T-helper 2 cell treated with Interferon-gamma antibody and Interleukin-4, amounts not matched to agents 5 μg/mL and 100 μg/mL, for 36 hours (primary cell): ENCODE measurements around the gene ITPR1.

Experiments used
- DNase-seq: peaks from one replicate; pipeline ENCODE4 v3.0.0; 2021; ENCODE audit warnings: low spot score
- H3K27ac Mint-ChIP-seq: one replicate; pipeline ENCODE4 v1.8.0; 2021; ENCODE audit warnings: mild to moderate bottlenecking, mixed read lengths
- H3K27me3 Mint-ChIP-seq: one replicate; pipeline ENCODE4 v1.8.0; 2021; ENCODE audit warnings: low read depth, mixed read lengths
- H3K36me3 Mint-ChIP-seq: one replicate; pipeline ENCODE4 v1.8.0; 2021; ENCODE audit warnings: low read depth, mixed read lengths
- H3K4me1 Mint-ChIP-seq: one replicate; pipeline ENCODE4 v1.8.0; 2021; ENCODE audit warnings: low read depth, mixed read lengths
- H3K4me3 Mint-ChIP-seq: one replicate; pipeline ENCODE4 v1.8.0; 2022; ENCODE audit warnings: mild to moderate bottlenecking, moderate library complexity, mixed read lengths
- H3K9me3 Mint-ChIP-seq: one replicate; pipeline ENCODE4 v1.8.0; 2021; ENCODE audit warnings: mixed read lengths

Gene ITPR1

GRCh38 chr3:4766716-4767499 lies 273.8 kb downstream of the ITPR1 start:
- Mint-ChIP-seq H3K9me3 (peaks cover 42% of the 10 kb centered on the region), H3K27me3 (no peaks in the 10 kb centered on the region), H3K27ac (no peak overlapping the region), H3K36me3 (peaks cover 67% of the 10 kb centered on the region), H3K4me1 (peaks cover 13% of the 10 kb centered on the region), H3K4me3 (no peak overlapping the region)
- DNase-seq = no peak

DNA sequence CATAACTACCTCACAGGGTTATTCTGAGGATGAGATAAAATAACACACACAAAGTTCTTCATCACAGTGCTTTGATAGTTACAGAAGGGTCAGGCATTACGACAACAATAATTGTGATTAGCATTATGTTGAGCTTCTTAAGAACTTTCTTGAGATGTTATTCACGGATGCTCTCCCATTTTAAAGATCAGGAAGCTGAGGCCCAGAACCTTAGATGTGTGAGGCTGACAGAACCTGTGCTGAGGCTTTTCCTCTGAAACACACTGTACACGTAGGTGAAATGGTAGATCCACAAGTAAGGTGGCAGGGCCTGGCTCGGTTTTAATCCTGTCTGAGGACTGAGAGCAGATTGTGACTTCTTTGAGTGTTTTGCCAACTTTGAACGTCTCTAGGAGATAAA lies 274.9 kb downstream of the ITPR1 start:
- no peak overlapping the region for H3K4me3 Mint-ChIP-seq
- H3K9me3 Mint-ChIP-seq = peaks cover 38% of the 10 kb centered on the region
- H3K27ac Mint-ChIP-seq = no peak overlapping the region
- H3K27me3 Mint-ChIP-seq = no peaks in the 10 kb centered on the region
- peaks cover 24% of the 10 kb centered on the region for H3K4me1 Mint-ChIP-seq
- H3K36me3 Mint-ChIP-seq = peaks cover 58% of the 10 kb centered on the region
- DNase-seq = no peak

DNA sequence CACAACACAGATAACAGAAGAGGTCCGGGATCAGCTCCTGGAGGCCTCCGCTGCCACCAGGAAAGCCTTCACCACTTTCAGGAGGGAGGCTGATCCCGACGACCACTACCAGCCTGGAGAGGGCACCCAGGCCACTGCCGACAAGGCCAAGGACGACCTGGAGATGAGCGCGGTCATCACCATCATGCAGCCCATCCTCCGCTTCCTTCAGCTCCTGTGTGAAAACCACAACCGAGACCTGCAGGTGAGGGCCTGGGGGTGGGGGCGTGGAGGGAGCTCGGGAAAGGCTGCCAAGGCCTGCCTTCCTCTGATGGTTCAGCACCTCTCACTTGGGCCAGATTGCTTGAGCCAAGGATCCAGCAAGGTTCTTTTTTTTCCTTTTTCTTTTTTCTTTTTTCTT lies 275.4 kb downstream of the ITPR1 start:
- no peak for DNase-seq
- Mint-ChIP-seq H3K27me3 (no peaks in the 10 kb centered on the region), H3K4me1 (peaks cover 29% of the 10 kb centered on the region), H3K27ac (no peak overlapping the region), H3K9me3 (peaks cover 34% of the 10 kb centered on the region), H3K4me3 (no peak overlapping the region), H3K36me3 (peaks cover 55% of the 10 kb centered on the region)

DNA sequence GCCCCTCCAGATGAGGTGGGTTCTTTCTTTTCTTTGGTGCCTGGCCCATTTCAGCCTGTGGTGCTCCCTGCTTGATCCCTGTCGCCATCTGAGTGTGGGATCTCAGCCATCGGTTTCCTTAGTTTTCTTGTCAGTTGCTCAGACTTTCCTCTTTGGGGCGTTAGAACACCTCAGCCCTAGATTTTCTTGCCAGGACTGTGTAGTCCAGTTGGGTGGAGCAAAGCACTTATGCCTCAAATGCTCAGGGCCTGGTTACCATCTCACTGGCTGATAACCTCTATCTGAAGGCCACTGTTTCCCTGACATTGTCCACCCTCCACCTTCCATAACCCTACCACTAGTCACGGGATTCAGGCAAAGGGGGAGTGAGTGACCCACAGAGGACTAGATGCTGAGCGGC lies 277.4 kb downstream of the ITPR1 start:
- no peaks in the 10 kb centered on the region for H3K27me3 Mint-ChIP-seq
- H3K27ac Mint-ChIP-seq = no peak overlapping the region
- no peak overlapping the region for H3K4me3 Mint-ChIP-seq
- peaks cover 49% of the 10 kb centered on the region for H3K36me3 Mint-ChIP-seq
- peaks cover 41% of the 10 kb centered on the region for H3K4me1 Mint-ChIP-seq
- no peak for DNase-seq
- H3K9me3 Mint-ChIP-seq = peaks cover 21% of the 10 kb centered on the region

GRCh38 chr3:4771243-4771642 lies 278.1 kb downstream of the ITPR1 start:
- Mint-ChIP-seq H3K9me3 (peaks cover 16% of the 10 kb centered on the region), H3K4me3 (no peak overlapping the region), H3K27ac (no peak overlapping the region), H3K27me3 (no peaks in the 10 kb centered on the region), H3K36me3 (peaks cover 47% of the 10 kb centered on the region), H3K4me1 (peaks cover 47% of the 10 kb centered on the region)
- no peak for DNase-seq

DNA sequence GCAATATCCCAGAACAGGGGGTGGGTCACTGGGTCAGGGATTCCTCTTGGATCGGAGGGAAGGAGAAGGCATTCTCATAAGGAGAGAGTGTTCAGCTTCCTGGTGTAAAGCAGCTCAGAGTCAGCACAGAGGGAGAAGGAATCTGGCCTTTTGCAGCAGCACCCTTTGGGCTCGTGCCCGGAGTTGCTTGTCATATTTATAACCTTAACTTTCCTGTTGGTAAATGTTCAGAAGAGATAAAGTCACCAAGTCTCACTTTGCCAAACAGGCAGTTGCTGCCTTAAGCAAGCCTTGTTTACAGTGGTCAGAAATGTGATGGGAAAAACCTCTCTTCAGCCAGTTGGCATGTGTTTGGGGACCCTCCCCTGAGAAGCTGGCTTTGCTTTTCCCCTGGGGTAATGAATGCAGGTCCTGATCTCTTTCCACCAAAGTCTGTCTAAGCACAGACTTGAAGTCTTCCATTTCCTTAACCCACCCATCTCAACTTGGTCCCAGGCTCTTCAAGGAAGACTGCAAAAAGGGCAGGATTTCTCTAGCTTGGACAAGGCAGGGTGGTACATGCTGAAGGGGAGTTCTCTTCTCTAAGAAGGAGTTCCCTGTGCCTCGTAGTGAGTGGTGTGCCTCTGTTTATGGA lies 279.1 kb downstream of the ITPR1 start:
- H3K27ac Mint-ChIP-seq = peak overlapping the region; percentile 37
- H3K4me1 Mint-ChIP-seq = peaks cover 58% of the 10 kb centered on the region
- peaks cover 7% of the 10 kb centered on the region for H3K9me3 Mint-ChIP-seq
- H3K36me3 Mint-ChIP-seq = peaks cover 39% of the 10 kb centered on the region
- no peak for DNase-seq
- no peaks in the 10 kb centered on the region for H3K27me3 Mint-ChIP-seq
- no peak overlapping the region for H3K4me3 Mint-ChIP-seq

DNA sequence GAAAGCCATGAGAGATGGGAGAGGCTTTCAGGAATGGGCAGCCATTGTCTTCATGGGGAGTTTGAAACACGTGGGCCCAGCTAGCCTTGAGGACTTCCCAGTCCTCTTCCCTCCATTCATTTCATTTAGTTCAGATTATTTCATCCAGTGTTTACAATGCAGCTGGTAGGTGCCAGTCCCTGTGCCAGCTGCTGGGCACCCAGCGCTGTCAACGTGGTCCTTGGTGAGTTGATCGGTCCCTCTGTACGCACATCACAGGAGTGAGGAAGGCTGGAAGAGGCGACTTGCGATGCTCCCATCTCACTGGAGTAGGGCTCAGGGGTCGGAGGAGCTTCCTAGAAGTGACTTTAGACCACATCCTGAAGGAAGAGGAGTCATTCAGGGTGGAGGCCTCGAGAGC lies 279.7 kb downstream of the ITPR1 start:
- Mint-ChIP-seq H3K36me3 (peaks cover 34% of the 10 kb centered on the region), H3K4me1 (peaks cover 59% of the 10 kb centered on the region), H3K27ac (peak overlapping the region; percentile 37)

DNA sequence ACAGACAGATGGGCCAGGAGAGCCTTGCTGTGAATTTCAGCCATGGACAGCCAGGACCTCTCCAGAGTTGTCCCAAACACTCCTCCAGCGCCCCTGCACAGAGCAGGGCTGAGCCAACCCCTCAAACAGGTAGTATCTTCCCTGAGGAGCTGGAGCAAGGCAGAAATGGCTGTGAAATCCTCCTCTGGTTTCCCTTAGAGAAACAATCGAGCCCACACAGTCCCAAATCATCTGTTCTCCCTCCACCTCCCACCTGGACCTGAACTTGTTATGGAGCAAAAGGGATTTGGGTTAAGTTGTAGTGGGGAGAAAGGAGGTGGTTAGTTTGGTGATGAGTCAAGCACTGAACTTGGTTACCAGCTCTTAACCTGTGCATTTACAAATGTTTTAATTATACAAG lies 280.4 kb downstream of the ITPR1 start:
- peaks cover 66% of the 10 kb centered on the region for H3K4me1 Mint-ChIP-seq
- H3K4me3 Mint-ChIP-seq = no peak overlapping the region
- H3K27ac Mint-ChIP-seq = peak overlapping the region; percentile 10
- H3K27me3 Mint-ChIP-seq = no peaks in the 10 kb centered on the region
- DNase-seq = no peak
- H3K9me3 Mint-ChIP-seq = peaks cover 7% of the 10 kb centered on the region
- H3K36me3 Mint-ChIP-seq = peaks cover 34% of the 10 kb centered on the region

More for the DNA sequence above, 279.7 kb downstream of the ITPR1 start:
- peaks cover 7% of the 10 kb centered on the region for H3K9me3 Mint-ChIP-seq
- H3K4me3 Mint-ChIP-seq = no peak overlapping the region
- H3K27me3 Mint-ChIP-seq = no peaks in the 10 kb centered on the region
- no peak for DNase-seq

GRCh38 chr3:4774531-4774930 lies 281.4 kb downstream of the ITPR1 start:
- Mint-ChIP-seq H3K27ac (peak overlapping the region; percentile 24), H3K4me1 (peaks cover 73% of the 10 kb centered on the region), H3K36me3 (peaks cover 36% of the 10 kb centered on the region)

GRCh38 chr3:4776399-4776979 lies 283.3 kb downstream of the ITPR1 start:
- peaks cover 72% of the 10 kb centered on the region for H3K4me1 Mint-ChIP-seq
- peaks cover 7% of the 10 kb centered on the region for H3K9me3 Mint-ChIP-seq
- H3K27me3 Mint-ChIP-seq = no peaks in the 10 kb centered on the region
- H3K36me3 Mint-ChIP-seq = peaks cover 40% of the 10 kb centered on the region
- H3K4me3 Mint-ChIP-seq = peak overlapping the region; percentile 76
- no peak for DNase-seq
- peak overlapping the region; percentile 97 for H3K27ac Mint-ChIP-seq

More at GRCh38 chr3:4774531-4774930, 281.4 kb downstream of the ITPR1 start:
- H3K9me3 Mint-ChIP-seq = peaks cover 7% of the 10 kb centered on the region
- DNase-seq = no peak
- no peak overlapping the region for H3K4me3 Mint-ChIP-seq
- no peaks in the 10 kb centered on the region for H3K27me3 Mint-ChIP-seq

GRCh38 chr3:4776980-4777581 lies 283.9 kb downstream of the ITPR1 start:
- H3K36me3 Mint-ChIP-seq = peaks cover 40% of the 10 kb centered on the region
- DNase-seq = peak; percentile 61

GRCh38 chr3:4778119-4778518 lies 285.0 kb downstream of the ITPR1 start:
- no peak overlapping the region for H3K4me3 Mint-ChIP-seq
- H3K36me3 Mint-ChIP-seq = peaks cover 47% of the 10 kb centered on the region
- H3K9me3 Mint-ChIP-seq = peaks cover 7% of the 10 kb centered on the region
- peak overlapping the region; percentile 97 for H3K27ac Mint-ChIP-seq
- DNase-seq = no peak
- peaks cover 59% of the 10 kb centered on the region for H3K4me1 Mint-ChIP-seq
- no peaks in the 10 kb centered on the region for H3K27me3 Mint-ChIP-seq

More at GRCh38 chr3:4776980-4777581, 283.9 kb downstream of the ITPR1 start:
- Mint-ChIP-seq H3K4me1 (peaks cover 69% of the 10 kb centered on the region), H3K27ac (peak overlapping the region; percentile 97), H3K9me3 (peaks cover 7% of the 10 kb centered on the region), H3K27me3 (no peaks in the 10 kb centered on the region), H3K4me3 (peak overlapping the region; percentile 76)

- DNase-seq = no peak
- peak overlapping the region; percentile 77 for H3K27ac Mint-ChIP-seq
- peak overlapping the region; percentile 37 for H3K4me3 Mint-ChIP-seq
- H3K36me3 Mint-ChIP-seq = peaks cover 49% of the 10 kb centered on the region
- H3K27me3 Mint-ChIP-seq = no peaks in the 10 kb centered on the region
- peaks cover 53% of the 10 kb centered on the region for H3K4me1 Mint-ChIP-seq
- H3K9me3 Mint-ChIP-seq = peaks cover 7% of the 10 kb centered on the region
Observed at GRCh38 chr3:4778740-4779139, 285.6 kb downstream of the ITPR1 start.

DNA sequence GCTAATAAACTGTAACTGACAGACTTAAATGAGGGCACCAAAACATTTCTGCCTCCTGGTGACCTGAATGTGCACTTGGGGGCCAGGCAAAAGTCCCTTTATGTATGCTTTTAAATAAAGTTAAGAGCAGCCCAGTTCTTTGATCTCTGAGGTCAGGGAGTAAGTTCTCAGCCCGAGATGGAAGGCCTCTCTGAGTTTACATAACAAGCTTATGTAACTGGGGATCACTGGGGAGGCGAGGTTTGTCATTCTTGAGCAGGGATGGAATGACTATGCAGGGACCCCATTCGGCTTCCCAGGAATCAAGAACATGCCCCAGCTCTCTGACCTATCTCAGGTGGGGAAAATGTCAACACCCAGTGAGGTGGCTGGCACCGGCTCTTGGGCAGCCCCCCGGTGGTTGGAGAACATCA lies 287.4 kb downstream of the ITPR1 start:
- Mint-ChIP-seq H3K36me3 (peaks cover 52% of the 10 kb centered on the region), H3K27me3 (no peaks in the 10 kb centered on the region)

More for the DNA sequence above, 287.4 kb downstream of the ITPR1 start:
- Mint-ChIP-seq H3K4me1 (peaks cover 45% of the 10 kb centered on the region), H3K27ac (peak overlapping the region; percentile 41), H3K9me3 (peaks cover 2% of the 10 kb centered on the region), H3K4me3 (no peak overlapping the region)
- no peak for DNase-seq
